Neural cell (in vitro differentiated cells): ENCODE measurements around the gene KRT80.

Experiments used
- CTCF ChIP-seq: fragments of 450-650 bp; IDR thresholded peaks from 2 replicates; pipeline ENCODE4 v1.5.1; 2014; ENCODE audit warnings: antibody characterized with exemption, mild to moderate bottlenecking, moderate library complexity; ENCODE audit not compliant: poor library complexity, severe bottlenecking
- EP300 ChIP-seq: fragments of 450-650 bp; conservative IDR thresholded peaks from 2 replicates; pipeline ENCODE4 v1.6.1; 2014; ENCODE audit warnings: antibody characterized with exemption, mild to moderate bottlenecking, moderate library complexity; ENCODE audit not compliant: poor library complexity, severe bottlenecking
- EZH2 ChIP-seq: fragments of 200-600, 300-800 bp; shearing (Covaris generic), sonication (generic); IDR thresholded peaks from 2 replicates; pipeline ENCODE4 v1.6.1; 2014; ENCODE audit warnings: antibody characterized with exemption, low read length, borderline replicate concordance, mild to moderate bottlenecking; ENCODE audit not compliant: insufficient read depth, poor library complexity, severe bottlenecking
- MXI1 ChIP-seq: fragments of 450-650 bp; conservative IDR thresholded peaks from 2 replicates; pipeline ENCODE4 v1.6.1; 2014; ENCODE audit warnings: antibody characterized with exemption, mild to moderate bottlenecking; ENCODE audit not compliant: poor library complexity, severe bottlenecking
- POLR2AphosphoS5 ChIP-seq: IDR thresholded peaks from 2 replicates; pipeline ENCODE4 v1.6.1; 2012
- RAD21 ChIP-seq: fragments of 450-650 bp; conservative IDR thresholded peaks from 2 replicates; pipeline ENCODE4 v1.6.1; 2014; ENCODE audit warnings: antibody characterized with exemption, mild to moderate bottlenecking, moderate library complexity
- REST ChIP-seq: IDR thresholded peaks from 2 replicates; pipeline ENCODE4 v1.6.1; 2012; ENCODE audit warnings: borderline replicate concordance
- SMC3 ChIP-seq: fragments of 450-650 bp; conservative IDR thresholded peaks from 2 replicates; pipeline ENCODE4 v1.6.1; 2014; ENCODE audit warnings: antibody characterized with exemption, mild to moderate bottlenecking, moderate library complexity; ENCODE audit not compliant: poor library complexity

GRCh38 chr12:52227606-52228166 lies 35.9 kb upstream of the KRT80 start:
- TF ChIP-seq CTCF, result no peak
- TF ChIP-seq POLR2AphosphoS5, result no peak
- no peak for TF ChIP-seq EZH2
- no peak for TF ChIP-seq RAD21
- TF ChIP-seq SMC3, result no peak
- TF ChIP-seq EP300, result no peak
- no peak for TF ChIP-seq REST
- TF ChIP-seq MXI1, result no peak
